ENCODE measurements around the gene FLVCR2. TPM values are rescaled to one million over a fixed set of nuclear protein-coding genes. Genes with fewer than 3 reads are reported as not detected.
"Not testable (repeated sequence)": the region's sequence is repeated elsewhere in the genome, so short reads cannot be mapped to it uniquely, and the experiment has no call there.

The FLVCR2 gene
- total RNA-seq, 4 donors from 2014 or later: 11.8 to 24.3 (median 16.7) TPM

- H3K4me3 ChIP-seq (ENCODE audit: low read depth, poor library complexity, severe bottlenecking): no peak overlapping the region
- intact Hi-C loops (cut with DNase I; ENCODE audit: low total_unique reads): no loop called here
- no peak for TF ChIP-seq POLR2A (IDR thresholded peaks at IDR 0.05)
- no peak for TF ChIP-seq CTCF (IDR thresholded peaks at IDR 0.05)
- DNase-seq (ENCODE audit: low spot score in 2 of 2): no peak
Observed at GRCh38 chr14:75591987-75592575, 13.7 kb downstream of the FLVCR2 start.

GRCh38 chr14:75595226-75595625 is 16.8 kb downstream of the FLVCR2 start:
- H3K4me3 ChIP-seq (ENCODE audit: low read depth, poor library complexity, severe bottlenecking): no peak overlapping the region
- 95 to 96% methylated on average over 3 of the region's 3 CpGs for WGBS, 2 donors
- intact Hi-C loops (cut with DNase I; ENCODE audit: low total_unique reads): no loop called here
- DNase-seq (ENCODE audit: low spot score in 2 of 2): no peak
- no peak for TF ChIP-seq POLR2A (IDR thresholded peaks at IDR 0.05)
- no peak for TF ChIP-seq CTCF (IDR thresholded peaks at IDR 0.05)

- TF ChIP-seq CTCF (IDR thresholded peaks at IDR 0.05) (no peak), POLR2A (IDR thresholded peaks at IDR 0.05) (no peak)
- WGBS, 2 donors: 80 to 86% methylated on average over 3 of the region's 3 CpGs
- intact Hi-C loops (cut with DNase I; ENCODE audit: low total_unique reads): no loop called here
- DNase-seq (ENCODE audit: low spot score in 2 of 2): no peak
- H3K4me3 ChIP-seq (ENCODE audit: low read depth, poor library complexity, severe bottlenecking): no peak overlapping the region
Observed at GRCh38 chr14:75597149-75597548, 18.7 kb downstream of the FLVCR2 start.

GRCh38 chr14:75600100-75600499 is 21.7 kb downstream of the FLVCR2 start:
- 93 to 94% methylated on average over 1 of the region's 1 CpG for WGBS, 2 donors
- DNase-seq (ENCODE audit: low spot score in 2 of 2); intact Hi-C loops (cut with DNase I; ENCODE audit: low total_unique reads); H3K4me3 ChIP-seq (ENCODE audit: low read depth, poor library complexity, severe bottlenecking): not testable (repeated sequence)

- intact Hi-C loops (cut with DNase I; ENCODE audit: low total_unique reads); H3K4me3 ChIP-seq (ENCODE audit: low read depth, poor library complexity, severe bottlenecking); DNase-seq (ENCODE audit: low spot score in 2 of 2): not testable (repeated sequence)
- 71 to 73% methylated on average over 6 of the region's 6 CpGs for WGBS, 2 donors
Observed at GRCh38 chr14:75601061-75601460, 22.6 kb downstream of the FLVCR2 start.

GRCh38 chr14:75602503-75602902 is 24.1 kb downstream of the FLVCR2 start:
- intact Hi-C loops (cut with DNase I; ENCODE audit: low total_unique reads): no loop called here
- 79 to 83% methylated on average over 3 of the region's 3 CpGs for WGBS, 2 donors
- H3K4me3 ChIP-seq (ENCODE audit: low read depth, poor library complexity, severe bottlenecking): no peak overlapping the region
- TF ChIP-seq POLR2A (IDR thresholded peaks at IDR 0.05): no peak
- TF ChIP-seq CTCF (IDR thresholded peaks at IDR 0.05): no peak
- no peak for DNase-seq (ENCODE audit: low spot score in 2 of 2)

Data from lower leg skin (tissue), 4 donors.